ENCODE measurements around the gene SPCS3. TPM values are rescaled to one million over a fixed set of nuclear protein-coding genes. Genes with fewer than 3 reads are reported as not detected.
A peak's percentile ranks its signal among the peaks of the same experiment; 100 is the strongest.

Gene SPCS3
- total and polyA plus RNA-seq, 10 donors: 20.6 to 164 (median 133) TPM

GRCh38 chr4:176377780-176378179, 58.0 kb downstream of the SPCS3 start:
- H3K4me3 ChIP-seq: no peak overlapping the region
- no peaks in the 10 kb centered on the region for H3K36me3 ChIP-seq
- DNase-seq: no peak
- TF ChIP-seq POLR2AphosphoS5 (IDR thresholded peaks at IDR 0.05): no peak
- TF ChIP-seq, protein P1, sequence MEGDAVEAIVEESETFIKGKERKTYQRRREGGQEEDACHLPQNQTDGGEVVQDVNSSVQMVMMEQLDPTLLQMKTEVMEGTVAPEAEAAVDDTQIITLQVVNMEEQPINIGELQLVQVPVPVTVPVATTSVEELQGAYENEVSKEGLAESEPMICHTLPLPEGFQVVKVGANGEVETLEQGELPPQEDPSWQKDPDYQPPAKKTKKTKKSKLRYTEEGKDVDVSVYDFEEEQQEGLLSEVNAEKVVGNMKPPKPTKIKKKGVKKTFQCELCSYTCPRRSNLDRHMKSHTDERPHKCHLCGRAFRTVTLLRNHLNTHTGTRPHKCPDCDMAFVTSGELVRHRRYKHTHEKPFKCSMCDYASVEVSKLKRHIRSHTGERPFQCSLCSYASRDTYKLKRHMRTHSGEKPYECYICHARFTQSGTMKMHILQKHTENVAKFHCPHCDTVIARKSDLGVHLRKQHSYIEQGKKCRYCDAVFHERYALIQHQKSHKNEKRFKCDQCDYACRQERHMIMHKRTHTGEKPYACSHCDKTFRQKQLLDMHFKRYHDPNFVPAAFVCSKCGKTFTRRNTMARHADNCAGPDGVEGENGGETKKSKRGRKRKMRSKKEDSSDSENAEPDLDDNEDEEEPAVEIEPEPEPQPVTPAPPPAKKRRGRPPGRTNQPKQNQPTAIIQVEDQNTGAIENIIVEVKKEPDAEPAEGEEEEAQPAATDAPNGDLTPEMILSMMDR (IDR thresholded peaks at IDR 0.05 in 8 of 11, conservative IDR thresholded peaks at IDR 0.05 in 3 of 11): peak in 7 of 11 experiments; percentile 15 to 51 (median 40)
- H3K4me1 ChIP-seq: no peaks in the 10 kb centered on the region
- no peak overlapping the region for H3K27ac ChIP-seq
- H3K27me3 ChIP-seq (replicated peaks in 1 of 7): no peaks in the 10 kb centered on the region
- no peaks in the 10 kb centered on the region for H3K9me3 ChIP-seq
- intact Hi-C loops (cut with DNase I; ENCODE audit: low total_unique reads): no loop called here

GRCh38 chr4:176380352-176381157, 60.8 kb downstream of the SPCS3 start:
- no peak overlapping the region for H3K27ac ChIP-seq
- DNase-seq: peak; percentile 42
- intact Hi-C loops (cut with DNase I; ENCODE audit: low total_unique reads): loop anchor here (5.0 kb wide), 1 partner anchor 662 kb away; no protein-coding TSS in a partner anchor
- H3K27me3 ChIP-seq (replicated peaks in 1 of 7): no peaks in the 10 kb centered on the region
- no peaks in the 10 kb centered on the region for H3K9me3 ChIP-seq
- H3K4me3 ChIP-seq: peak overlapping the region in 4 of 8 donors; percentile 10 to 52 (median 22)
- H3K36me3 ChIP-seq: no peaks in the 10 kb centered on the region
- H3K4me1 ChIP-seq: no peaks in the 10 kb centered on the region
- WGBS, 5 donors: 65 to 80% (median 71%) methylated on average over 11 of the region's 11 CpGs
- TF ChIP-seq, protein P1 (IDR thresholded peaks at IDR 0.05 in 8 of 11, conservative IDR thresholded peaks at IDR 0.05 in 3 of 11): no peak
- TF ChIP-seq POLR2AphosphoS5 (IDR thresholded peaks at IDR 0.05): no peak

Other genes starting within 250 kb of the SPCS3 start
- not detected for gene SPATA4, start 124.4 kb upstream of the SPCS3 start, total RNA-seq
- gene SPATA4, start 124.4 kb upstream of the SPCS3 start, polyA plus RNA-seq: not detected
- gene ASB5, start 50.7 kb upstream of the SPCS3 start, total RNA-seq: not detected
- under 1 TPM in 2 of 3 donors, not detected in 1; 0.06 to 0.50 TPM for gene ASB5, start 50.7 kb upstream of the SPCS3 start, polyA plus RNA-seq